GM19324 (cell line): ENCODE results near the gene ADGRE3.
"Not testable (repeated sequence)": the region's sequence is repeated elsewhere in the genome, so short reads cannot be mapped to it uniquely, and the experiment has no call there.

ENCODE experiments used
- ATAC-seq: cut with Tn5 transposase; IDR thresholded peaks from one replicate; pipeline ENCODE4 v1.9.1; 2021; ENCODE audit warnings: mild to moderate bottlenecking, moderate library complexity; ENCODE audit not compliant: unreplicated experiment, low FRiP score

ADGRE3 gene

DNA sequence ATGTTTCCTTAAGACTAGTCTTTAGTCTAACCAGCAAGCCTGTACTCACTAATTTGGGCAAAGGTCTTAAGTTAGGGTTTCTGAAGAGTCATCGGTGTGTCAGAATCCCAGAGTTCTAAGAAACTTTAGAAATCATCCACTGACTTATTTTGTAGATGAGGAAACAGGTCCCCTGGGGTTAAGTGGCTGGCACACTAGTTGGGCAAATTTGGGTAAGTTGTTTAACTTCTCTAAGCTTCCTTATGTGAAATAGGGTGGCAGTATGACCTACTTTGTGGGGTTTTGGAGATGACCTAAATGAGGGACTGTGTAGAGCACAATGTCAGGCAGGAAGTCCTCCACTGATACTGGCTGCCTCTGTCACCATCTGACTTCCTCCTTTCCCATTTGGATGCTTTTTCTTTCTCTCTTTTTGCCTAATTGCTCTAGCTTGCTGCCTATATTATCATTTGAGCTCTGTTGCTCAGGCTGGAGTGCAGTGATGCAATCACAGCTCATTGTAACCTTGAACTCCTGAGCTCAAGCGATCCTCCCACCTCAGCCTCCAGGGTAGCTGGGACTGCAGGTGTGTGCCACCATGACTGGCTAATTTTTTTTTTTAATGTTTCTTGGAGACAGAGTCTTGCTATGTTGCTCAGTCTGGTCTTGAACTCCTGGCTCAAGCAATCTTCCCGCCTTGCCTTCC lies 2.3 kb downstream of the ADGRE3 start:
- ATAC-seq, result no peak

DNA sequence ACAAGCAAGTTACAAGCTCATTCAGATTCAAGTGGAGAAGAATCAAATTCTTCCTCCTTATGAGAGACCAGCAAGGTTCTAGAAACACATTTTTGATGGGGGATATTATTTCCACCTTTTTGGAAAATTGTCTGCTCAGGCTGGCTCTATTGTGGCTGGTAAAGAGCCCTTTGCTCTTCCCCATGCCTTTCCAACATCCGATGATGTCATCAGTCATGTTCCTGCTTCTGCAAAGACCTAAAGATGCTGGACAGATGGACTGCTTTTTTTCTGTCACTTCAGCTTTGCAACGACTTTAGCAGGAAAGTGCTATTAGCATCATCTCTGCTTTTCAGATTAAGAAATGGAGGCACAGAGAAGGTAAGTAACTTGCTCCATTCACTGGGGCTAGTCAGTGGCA lies 4.2 kb downstream of the ADGRE3 start:
- ATAC-seq, result no peak

- no peak for ATAC-seq
Measured at GRCh38 chr19:14669940-14670339, 4.7 kb downstream of the ADGRE3 start.

- no peak for ATAC-seq
Measured at GRCh38 chr19:14661372-14661924, 13.2 kb downstream of the ADGRE3 start.

DNA sequence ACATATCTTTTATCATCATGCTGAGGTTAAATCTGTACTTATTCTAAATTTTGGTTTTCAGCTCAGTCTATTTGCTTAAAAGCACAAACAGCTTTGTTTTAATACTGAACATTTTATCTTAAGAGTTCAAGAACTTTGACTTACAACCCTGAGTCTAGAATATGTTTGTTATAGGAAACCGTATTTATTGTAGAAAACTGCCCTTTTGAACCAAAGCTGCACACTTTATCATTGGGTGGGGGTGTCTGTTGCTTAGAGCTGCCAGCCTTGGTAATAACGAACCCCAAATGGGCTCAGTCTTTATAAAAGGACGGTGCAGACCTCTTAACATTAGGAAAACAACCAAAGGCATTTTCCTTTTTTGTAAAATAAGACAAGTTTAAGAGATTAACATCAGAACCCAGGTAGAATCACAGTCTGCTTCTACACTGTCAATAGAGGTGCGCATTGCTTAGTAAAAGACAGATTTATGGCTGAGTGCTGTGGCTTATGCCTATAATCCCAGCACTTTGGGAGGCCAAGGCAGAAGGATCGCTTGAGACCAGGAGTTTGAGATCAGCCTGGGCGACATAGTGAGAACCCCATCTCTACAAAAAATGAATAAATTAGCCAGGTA lies 14.7 kb downstream of the ADGRE3 start:
- ATAC-seq, result no peak

DNA sequence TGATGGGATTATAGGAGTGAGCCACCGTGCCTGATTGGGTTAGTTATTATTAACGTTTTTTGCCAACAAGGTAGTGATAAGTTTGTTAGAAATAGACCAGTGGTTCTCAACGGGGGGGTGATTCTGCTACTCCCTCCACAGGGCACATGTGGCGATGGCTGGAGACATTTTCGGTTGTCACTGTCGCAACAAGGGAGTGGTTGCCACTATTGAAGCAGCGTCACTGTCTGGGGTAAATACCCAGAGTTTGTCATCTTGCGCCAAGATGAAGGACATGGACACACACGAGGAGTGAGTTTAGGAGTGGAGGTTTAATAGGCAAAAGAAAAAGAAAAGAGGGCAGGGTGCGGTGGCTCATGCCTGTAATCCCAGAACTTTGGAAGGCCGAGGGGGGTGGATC lies 18.9 kb downstream of the ADGRE3 start:
- ATAC-seq, result no peak

DNA sequence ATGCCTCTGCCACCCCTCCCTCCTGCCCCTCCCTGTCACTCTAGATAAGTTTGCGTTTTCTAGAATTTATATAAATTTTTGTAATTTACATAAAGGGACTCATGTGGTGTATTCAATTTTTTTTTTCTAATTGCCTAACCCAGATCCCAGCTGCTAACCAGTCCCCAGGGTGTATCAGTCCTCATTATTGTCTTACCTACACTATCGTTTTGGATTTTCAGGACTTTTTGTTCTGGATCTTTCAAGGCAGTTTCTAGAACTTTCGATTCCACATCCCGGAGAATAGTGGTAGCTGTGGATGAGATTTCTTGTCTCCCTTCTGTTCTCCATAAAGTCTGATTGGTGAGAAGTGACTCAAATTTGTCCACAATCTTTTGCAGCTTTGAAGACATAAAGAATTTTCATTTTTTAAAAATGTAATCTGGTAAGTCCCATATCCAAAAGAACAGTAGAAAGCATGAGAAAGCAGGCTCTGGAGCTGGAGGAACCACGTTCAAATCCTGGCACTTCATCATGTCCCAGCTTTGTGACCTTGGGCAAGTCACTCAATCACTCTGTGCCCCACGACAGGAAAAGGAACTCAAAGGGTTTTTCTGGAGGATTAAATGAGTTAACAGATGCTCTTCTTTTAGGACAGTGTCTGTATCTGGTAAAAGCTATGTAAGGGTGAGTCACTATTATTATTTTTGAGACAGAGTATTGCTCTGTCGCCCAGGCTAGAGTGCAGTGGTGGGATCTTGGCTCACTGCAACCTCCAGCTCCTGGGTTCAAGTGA lies 19.7 kb downstream of the ADGRE3 start:
- ATAC-seq, result no peak

GRCh38 chr19:14650161-14650560 lies 24.5 kb downstream of the ADGRE3 start:
- ATAC-seq, result no peak

- no peak for ATAC-seq
Measured at GRCh38 chr19:14649020-14649419, 25.6 kb downstream of the ADGRE3 start.

DNA sequence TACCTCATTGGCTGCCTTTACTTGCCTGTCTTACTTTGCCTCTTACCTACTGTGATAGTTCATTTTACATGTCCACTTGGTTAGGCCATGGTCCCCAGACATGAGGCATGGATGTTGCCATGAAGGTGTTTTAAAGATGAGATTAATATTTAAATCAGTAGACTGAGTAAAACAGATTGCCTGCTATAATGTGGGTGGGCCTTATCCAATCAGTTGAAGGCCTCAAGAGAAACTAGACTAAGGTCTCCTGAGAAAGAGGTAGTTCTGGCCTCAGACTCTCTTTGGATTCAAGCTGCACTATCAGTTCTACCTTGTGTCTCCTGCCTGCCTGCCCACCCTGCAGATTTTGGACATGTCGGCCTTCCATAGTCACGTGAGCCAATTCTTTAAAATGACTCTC lies 26.1 kb downstream of the ADGRE3 start:
- no peak for ATAC-seq

- ATAC-seq, result no peak
Measured at GRCh38 chr19:14639536-14640277, 34.9 kb downstream of the ADGRE3 start.

DNA sequence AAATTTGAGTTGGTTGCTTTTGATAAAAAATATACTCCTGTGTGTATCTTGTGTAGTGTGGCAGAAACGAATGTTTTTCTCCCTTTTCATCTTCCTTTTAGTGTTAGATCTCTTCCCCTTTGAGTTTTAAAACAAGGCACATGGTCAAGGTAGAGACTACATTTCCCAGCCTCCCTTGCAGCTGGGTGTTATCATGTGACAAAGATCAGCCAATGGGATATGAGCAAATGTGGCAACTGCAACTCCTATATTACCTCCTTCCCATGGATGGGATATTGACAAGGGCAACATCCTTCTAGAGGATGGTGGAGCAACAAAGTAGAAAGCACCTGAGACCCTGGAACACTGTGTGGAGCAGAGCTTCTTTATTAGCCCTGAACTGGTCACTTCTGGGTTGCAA lies 42.4 kb downstream of the ADGRE3 start:
- no peak for ATAC-seq

DNA sequence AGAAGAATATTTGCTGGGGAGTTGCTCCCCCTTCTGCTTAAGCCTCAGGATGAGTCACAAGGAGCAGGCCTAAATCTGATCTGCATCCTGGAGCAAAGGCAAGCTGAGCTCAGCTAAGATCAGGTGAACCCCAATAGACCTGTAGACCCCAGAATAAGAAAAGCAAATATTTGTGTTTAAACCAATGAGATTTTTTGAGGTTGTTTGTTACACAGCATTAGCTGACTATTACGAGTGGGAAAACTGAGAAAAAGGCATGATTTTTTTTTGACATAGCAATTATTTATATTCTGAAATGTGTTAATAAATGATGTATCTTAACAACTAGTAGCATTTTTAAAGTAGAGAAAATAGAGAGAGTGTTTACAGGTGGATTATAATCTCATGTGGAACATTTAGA lies 45.1 kb downstream of the ADGRE3 start:
- no peak for ATAC-seq

GRCh38 chr19:14624491-14624890 lies 50.2 kb downstream of the ADGRE3 start:
- ATAC-seq, result not testable (repeated sequence)

- ATAC-seq, result no peak
Measured at GRCh38 chr19:14619404-14619803, 55.2 kb downstream of the ADGRE3 start.

GRCh38 chr19:14616407-14616806 lies 58.2 kb downstream of the ADGRE3 start:
- no peak for ATAC-seq

GRCh38 chr19:14615623-14616022 lies 59.0 kb downstream of the ADGRE3 start:
- ATAC-seq, result no peak

DNA sequence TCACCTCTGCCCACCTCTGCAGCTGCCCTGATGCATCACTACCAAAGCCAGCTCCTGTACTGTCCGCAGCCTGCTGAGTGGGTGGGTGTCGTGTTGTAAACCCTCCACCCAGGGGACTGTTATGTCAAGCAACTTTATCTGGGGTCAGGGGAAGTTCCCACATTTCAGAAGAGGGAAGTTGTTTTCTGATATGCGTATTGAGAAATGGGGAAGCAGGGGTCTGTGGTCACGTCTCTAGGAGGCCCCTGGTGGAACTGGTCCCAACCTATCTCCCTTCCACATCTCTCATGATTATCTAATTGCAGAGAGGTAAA lies 60.6 kb downstream of the ADGRE3 start:
- no peak for ATAC-seq

- ATAC-seq, result not testable (repeated sequence)
Measured at GRCh38 chr19:14613399-14614098, 61.1 kb downstream of the ADGRE3 start.

GRCh38 chr19:14612657-14613056 lies 62.0 kb downstream of the ADGRE3 start:
- ATAC-seq, result no peak
